GM12892 (cell line): ENCODE data around the gene SNAP47.

Source experiments
- DNase-seq: peaks from one replicate; pipeline ENCODE4 v3.0.0; 2011; ENCODE audit not compliant: insufficient read length
- FAIRE-seq: peaks from 2 replicates; lab custom pipeline; 2011; peaks lifted over from hg19 to GRCh38; lab: Jason Lieb, UNC
- POLR2A ChIP-seq: IDR thresholded peaks from 2 replicates; pipeline ENCODE4 v1.6.1; 2011; ENCODE audit warnings: low read depth, low read length, control low read depth
- POLR2AphosphoS5 ChIP-seq: IDR thresholded peaks from 2 replicates; pipeline ENCODE4 v1.6.1; 2011; ENCODE audit warnings: low read depth, low read length, control low read depth
- TAF1 ChIP-seq: IDR thresholded peaks from 2 replicates; pipeline ENCODE4 v1.6.1; 2011; ENCODE audit warnings: low read depth, mild to moderate bottlenecking, control low read depth, low read length, borderline replicate concordance

Gene SNAP47

GRCh38 chr1:227745568-227746265 is 10.5 kb downstream of the SNAP47 start:
- no peak for DNase-seq
- TF ChIP-seq POLR2A (no peak), TAF1 (no peak), POLR2AphosphoS5 (no peak)
- FAIRE-seq = no peak

DNA sequence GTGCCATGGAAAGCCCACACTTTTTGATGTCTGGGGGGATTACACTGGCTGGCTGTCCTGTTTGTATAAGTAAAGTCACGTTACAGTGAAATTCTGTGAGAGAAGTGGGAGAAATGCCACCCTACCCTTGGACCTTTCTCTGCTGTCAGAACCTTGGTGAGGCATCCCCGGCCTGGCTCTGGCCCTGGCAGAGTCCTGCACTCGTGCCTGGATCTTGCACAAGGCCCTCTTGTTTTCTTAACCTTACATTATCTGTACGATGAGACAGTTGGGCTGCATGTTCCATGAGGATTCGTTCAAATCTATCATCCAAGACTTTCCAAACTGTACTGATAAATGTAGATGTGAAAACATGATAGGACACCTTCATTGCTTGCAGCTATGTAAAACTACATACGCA is 11.4 kb downstream of the SNAP47 start:
- FAIRE-seq = no peak
- no peak for TF ChIP-seq TAF1
- TF ChIP-seq POLR2AphosphoS5 = no peak
- no peak for TF ChIP-seq POLR2A
- DNase-seq = no peak

DNA sequence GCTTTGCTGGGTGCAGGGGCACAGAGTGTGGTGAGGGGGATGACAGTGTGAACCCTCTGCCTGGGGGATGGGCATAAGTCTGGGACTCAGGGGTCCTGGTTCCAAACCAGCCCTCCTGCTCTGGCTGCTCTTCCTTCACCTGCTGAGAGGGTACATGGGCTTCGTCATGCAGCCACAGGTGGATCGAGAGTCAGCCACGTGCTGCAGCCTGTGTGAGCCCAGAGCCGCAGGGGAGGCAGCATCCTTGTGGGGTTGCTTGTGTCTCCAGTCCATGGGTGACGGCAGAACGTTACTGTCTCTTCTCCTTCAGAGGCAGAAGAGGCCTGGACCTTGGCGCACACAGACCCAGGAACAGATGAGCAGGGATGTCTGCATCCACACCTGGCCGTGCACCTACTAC is 12.1 kb downstream of the SNAP47 start:
- TF ChIP-seq TAF1 (no peak), POLR2AphosphoS5 (no peak), POLR2A (no peak)
- FAIRE-seq = no peak
- no peak for DNase-seq

DNA sequence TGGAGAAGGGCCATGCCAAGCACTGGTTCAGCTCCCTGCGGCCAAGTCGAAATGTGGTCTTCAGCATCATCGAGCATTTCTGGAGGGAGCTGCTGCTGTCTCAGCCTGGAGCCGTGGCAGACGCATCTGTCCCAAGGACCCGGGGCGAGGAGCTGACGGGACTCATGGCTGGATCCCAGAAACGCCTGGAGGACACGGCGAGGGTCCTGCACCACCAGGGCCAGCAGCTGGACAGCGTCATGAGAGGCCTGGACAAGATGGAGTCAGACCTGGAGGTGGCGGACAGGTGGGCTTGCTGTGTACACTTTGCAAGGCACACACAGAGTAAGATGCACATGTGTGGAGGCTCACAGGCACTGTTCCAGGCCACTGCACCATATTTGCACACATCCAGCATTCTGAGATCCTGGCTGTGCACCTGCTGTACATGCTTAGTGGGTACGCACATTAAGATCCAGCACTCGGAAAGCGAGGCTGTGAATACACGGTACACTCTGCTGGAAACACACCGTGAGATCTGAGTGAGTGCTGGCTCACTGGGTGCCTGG is 12.8 kb downstream of the SNAP47 start:
- TF ChIP-seq POLR2AphosphoS5 (no peak), TAF1 (no peak), POLR2A (no peak)
- no peak for FAIRE-seq
- DNase-seq = no peak

DNA sequence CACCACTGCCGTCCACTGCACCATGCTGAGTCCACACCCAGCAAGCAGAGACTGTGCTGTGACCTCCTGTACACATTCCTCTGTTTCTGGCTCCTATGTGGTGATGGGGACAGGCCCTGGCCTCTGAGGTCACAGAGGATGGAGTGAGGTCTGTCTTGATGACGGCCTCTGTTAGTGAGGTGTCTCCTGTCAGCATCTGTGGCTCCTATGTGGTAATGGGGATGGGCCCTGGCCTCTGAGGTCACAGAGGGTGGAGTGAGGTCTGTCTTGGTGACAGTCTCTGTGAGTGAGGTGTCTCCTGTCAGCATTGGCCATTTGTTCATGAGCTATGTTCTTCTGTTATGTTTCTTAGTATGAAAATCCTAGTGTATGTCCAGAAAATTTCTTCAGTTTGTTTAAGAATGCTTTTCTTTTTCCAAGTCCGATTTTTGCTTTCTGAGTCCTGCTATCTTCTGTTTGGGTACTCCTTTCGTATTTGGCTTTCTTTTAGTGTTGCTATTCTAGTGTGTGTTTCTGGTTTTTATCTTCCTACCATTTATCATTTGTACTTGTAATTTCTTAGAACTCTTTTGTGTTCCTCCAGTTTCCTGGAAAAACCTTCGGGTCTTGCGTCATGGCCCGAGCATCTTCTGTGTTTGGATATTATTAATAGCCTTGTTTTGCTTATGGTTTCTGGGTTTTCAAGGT is 13.4 kb downstream of the SNAP47 start:
- FAIRE-seq = no peak
- TF ChIP-seq TAF1 = no peak
- TF ChIP-seq POLR2AphosphoS5 = no peak
- no peak for TF ChIP-seq POLR2A
- no peak for DNase-seq

GRCh38 chr1:227749225-227749624 is 14.0 kb downstream of the SNAP47 start:
- DNase-seq (no peak), FAIRE-seq (no peak)
- TF ChIP-seq POLR2A (no peak), POLR2AphosphoS5 (no peak), TAF1 (no peak)

- FAIRE-seq = no peak
- no peak for DNase-seq
- TF ChIP-seq POLR2AphosphoS5 (no peak), TAF1 (no peak), POLR2A (no peak)
Observed at GRCh38 chr1:227749916-227750710, 14.9 kb downstream of the SNAP47 start.

DNA sequence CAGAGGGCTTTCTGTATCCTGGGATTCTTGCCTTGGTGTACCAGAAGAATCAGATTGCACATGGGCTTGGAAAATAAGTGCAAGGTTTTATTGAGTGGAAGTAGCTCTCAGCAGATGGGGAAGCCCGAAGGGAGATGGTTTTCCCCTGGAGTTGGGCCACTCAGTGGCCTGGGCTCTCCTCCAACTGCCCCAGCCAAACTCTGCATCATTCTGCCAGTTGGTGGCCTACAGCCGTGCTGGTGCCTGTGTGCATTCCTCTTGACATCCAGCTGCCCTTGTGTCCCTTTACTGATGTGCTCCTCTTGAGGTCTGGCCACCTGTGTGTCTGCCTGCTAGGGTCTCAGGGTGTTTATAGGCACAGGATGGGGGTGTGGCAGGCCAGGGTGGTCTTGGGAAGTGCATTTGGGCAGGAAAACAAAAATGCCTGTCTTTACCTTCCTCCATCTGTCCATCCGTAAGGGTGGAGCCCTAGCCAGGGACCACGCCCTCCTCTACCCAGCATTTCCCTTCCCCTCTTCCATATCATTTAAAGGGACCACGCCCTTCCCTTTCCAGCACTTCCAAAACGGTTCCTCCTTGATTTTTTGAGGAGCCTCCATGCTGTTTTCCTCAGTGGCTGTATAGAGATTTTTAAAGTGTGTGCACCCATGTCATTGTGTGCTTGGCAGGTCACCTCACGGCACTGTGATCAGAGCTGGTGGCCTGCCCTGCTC is 18.9 kb downstream of the SNAP47 start:
- FAIRE-seq = no peak
- no peak for DNase-seq
- TF ChIP-seq POLR2A (no peak), POLR2AphosphoS5 (no peak), TAF1 (no peak)

DNA sequence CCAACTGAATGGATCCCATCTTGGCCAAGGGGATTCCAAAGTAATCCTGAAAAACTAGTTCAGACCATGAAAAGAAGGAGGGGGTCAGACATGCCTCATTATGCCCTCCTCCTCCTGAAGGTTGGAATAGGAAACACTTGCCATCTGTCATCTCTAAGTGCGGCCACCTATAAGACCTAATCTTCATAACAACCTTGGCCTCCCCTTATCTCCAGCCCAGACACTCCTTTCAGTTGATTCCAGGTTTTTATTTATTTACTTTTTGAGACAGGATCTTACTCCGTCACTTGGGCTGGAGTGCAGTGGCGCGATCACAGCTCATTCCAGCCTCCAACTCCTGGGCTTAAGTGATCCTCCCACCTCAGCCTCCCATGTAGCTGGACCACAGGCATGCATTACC is 19.7 kb downstream of the SNAP47 start:
- DNase-seq (no peak), FAIRE-seq (no peak)
- no peak for TF ChIP-seq POLR2A
- TF ChIP-seq TAF1 = no peak

GRCh38 chr1:227756172-227756959 is 21.1 kb downstream of the SNAP47 start:
- DNase-seq (no peak), FAIRE-seq (no peak)
- TF ChIP-seq POLR2AphosphoS5 = no peak
- TF ChIP-seq POLR2A = no peak
- TF ChIP-seq TAF1 = no peak
